Measurements from ENCODE around the gene FSTL4.

FSTL4 gene

GRCh38 chr5:133251296-133252132 is 360.8 kb downstream of the FSTL4 start:
- DNase-seq = no peak

GRCh38 chr5:133250527-133250926 is 361.8 kb downstream of the FSTL4 start:
- DNase-seq = no peak

- DNase-seq = no peak
Measured at GRCh38 chr5:133249593-133249992, 362.7 kb downstream of the FSTL4 start.

GRCh38 chr5:133247881-133248624 is 364.3 kb downstream of the FSTL4 start:
- no peak for DNase-seq

- peak; percentile 37 for DNase-seq
Measured at GRCh38 chr5:133247151-133247709, 365.1 kb downstream of the FSTL4 start.

GRCh38 chr5:133246376-133247150 is 365.8 kb downstream of the FSTL4 start:
- no peak for DNase-seq

- DNase-seq = no peak
Measured at GRCh38 chr5:133246053-133246370, 366.3 kb downstream of the FSTL4 start.

- DNase-seq = no peak
Measured at GRCh38 chr5:133245191-133246052, 366.9 kb downstream of the FSTL4 start.

- DNase-seq = peak; percentile 82
Measured at GRCh38 chr5:133244242-133244641, 368.1 kb downstream of the FSTL4 start.

GRCh38 chr5:133243196-133243595 is 369.1 kb downstream of the FSTL4 start:
- no peak for DNase-seq

- DNase-seq = no peak
Measured at GRCh38 chr5:133242221-133242835, 370.0 kb downstream of the FSTL4 start.

GRCh38 chr5:133241179-133242092 is 370.9 kb downstream of the FSTL4 start:
- DNase-seq = no peak

- no peak for DNase-seq
Measured at GRCh38 chr5:133240425-133241091, 371.8 kb downstream of the FSTL4 start.

GRCh38 chr5:133238426-133239205 is 373.7 kb downstream of the FSTL4 start:
- DNase-seq = no peak

GRCh38 chr5:133236976-133237375 is 375.4 kb downstream of the FSTL4 start:
- DNase-seq = no peak

- no peak for DNase-seq
Measured at GRCh38 chr5:133236541-133236951, 375.8 kb downstream of the FSTL4 start.

- no peak for DNase-seq
Measured at GRCh38 chr5:133235696-133236426, 376.5 kb downstream of the FSTL4 start.

- DNase-seq = no peak
Measured at GRCh38 chr5:133234911-133235310, 377.4 kb downstream of the FSTL4 start.
